COR-L47 (cell line): ENCODE results near the gene TUBGCP2.
"Not testable (repeated sequence)": the region's sequence is repeated elsewhere in the genome, so short reads cannot be mapped to it uniquely, and the experiment has no call there.

Experiments used
- DNase-seq: peaks from one replicate; lab custom pipeline; 2025; lab: John Stamatoyannopoulos, UW

Gene TUBGCP2

GRCh38 chr10:133266056-133266795 is 42.4 kb downstream of the TUBGCP2 start:
- no peak for DNase-seq

GRCh38 chr10:133265052-133265451 is 43.6 kb downstream of the TUBGCP2 start:
- DNase-seq: not testable (repeated sequence)

GRCh38 chr10:133264461-133264860 is 44.2 kb downstream of the TUBGCP2 start:
- DNase-seq: no peak

- no peak for DNase-seq
Observed at GRCh38 chr10:133263674-133264073, 45.0 kb downstream of the TUBGCP2 start.

- DNase-seq: peak; percentile 78
Observed at GRCh38 chr10:133262696-133263095, 46.0 kb downstream of the TUBGCP2 start.

GRCh38 chr10:133261726-133262325 is 46.8 kb downstream of the TUBGCP2 start:
- peak; percentile 48 for DNase-seq

GRCh38 chr10:133260895-133261725 is 47.6 kb downstream of the TUBGCP2 start:
- peak; percentile 46 for DNase-seq

- no peak for DNase-seq
Observed at GRCh38 chr10:133259602-133259989, 49.1 kb downstream of the TUBGCP2 start.

- no peak for DNase-seq
Observed at GRCh38 chr10:133258818-133259601, 49.7 kb downstream of the TUBGCP2 start.

- peak; percentile 48 for DNase-seq
Observed at GRCh38 chr10:133258066-133258817, 50.4 kb downstream of the TUBGCP2 start.

GRCh38 chr10:133257489-133258065 is 51.1 kb downstream of the TUBGCP2 start:
- no peak for DNase-seq

- no peak for DNase-seq
Observed at GRCh38 chr10:133255323-133255722, 53.3 kb downstream of the TUBGCP2 start.

- no peak for DNase-seq
Observed at GRCh38 chr10:133254421-133255120, 54.1 kb downstream of the TUBGCP2 start.

GRCh38 chr10:133253361-133253955 is 55.2 kb downstream of the TUBGCP2 start:
- DNase-seq: no peak

- DNase-seq: no peak
Observed at GRCh38 chr10:133252223-133252552, 56.5 kb downstream of the TUBGCP2 start.

- DNase-seq: no peak
Observed at GRCh38 chr10:133251388-133252222, 57.1 kb downstream of the TUBGCP2 start.

GRCh38 chr10:133249975-133250754 is 58.5 kb downstream of the TUBGCP2 start:
- no peak for DNase-seq

- no peak for DNase-seq
Observed at GRCh38 chr10:133249094-133249780, 59.4 kb downstream of the TUBGCP2 start.
